Gastroesophageal sphincter (tissue), 3 donors: Measurements from ENCODE around the gene CMIP.

ENCODE experiments used
- CTCF ChIP-seq, 4 experiments: fragments of 200-600 bp in 2 of 4; fragments of 450-650 bp in 2 of 4; sonication (generic) in 1 of 4; IDR thresholded peaks; one replicate each; pipeline ENCODE4 v1.5.1; 2017 to 2019; ENCODE audit warnings: antibody characterized with exemption in 4 of 4, mild to moderate bottlenecking in 2 of 4, moderate library complexity in 2 of 4
- POLR2A ChIP-seq, 2 donors: fragments of 450-650 bp; IDR thresholded peaks; one replicate each; pipeline ENCODE4 v1.6.1; 2017; ENCODE audit warnings: antibody characterized with exemption in 2 of 2, mild to moderate bottlenecking in 2 of 2, moderate library complexity in 1 of 2

DNA sequence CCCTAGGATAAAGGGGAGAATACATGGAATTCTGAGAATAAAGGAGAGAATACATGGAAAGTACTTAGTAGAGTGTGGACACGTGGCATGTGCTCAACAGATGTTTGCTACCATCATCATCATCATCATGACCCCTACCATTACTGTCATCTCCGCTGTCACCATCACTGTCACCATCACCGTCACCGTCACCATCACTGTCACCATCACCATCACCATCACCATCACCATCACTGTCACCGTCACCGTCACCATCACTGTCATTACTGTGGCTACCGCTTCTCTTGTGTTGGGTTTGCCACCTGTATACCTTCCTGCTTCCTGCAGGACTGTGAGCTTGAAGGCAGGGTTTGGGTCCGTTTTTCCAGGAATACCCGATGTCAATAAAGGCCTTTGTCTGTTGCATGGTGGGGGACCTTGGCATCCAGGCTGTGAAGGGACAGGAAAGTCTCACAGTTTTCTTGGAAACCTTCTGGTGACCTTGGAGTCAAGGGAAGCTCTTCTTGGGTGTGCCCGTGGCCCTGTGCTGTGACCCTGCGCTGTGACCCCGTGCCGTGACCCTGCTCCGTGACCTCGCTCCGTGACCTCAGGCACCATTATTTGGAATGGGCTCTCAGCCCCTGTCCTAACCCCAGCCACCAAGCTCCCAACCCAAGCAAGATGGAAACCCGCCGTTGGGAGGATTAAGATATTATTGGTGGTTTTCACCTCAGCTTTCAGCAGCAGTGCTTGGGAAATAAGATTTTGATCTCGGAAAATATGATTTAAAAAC lies 14.4 kb downstream of the CMIP start:
- TF ChIP-seq CTCF (IDR thresholded peaks at IDR 0.05) (no peak), POLR2A (IDR thresholded peaks at IDR 0.05) (no peak)
